Measurements from ENCODE around the gene SEPHS1. TPM values are rescaled to one million over a fixed set of nuclear protein-coding genes. Genes with fewer than 3 reads are reported as not detected.
"Not testable (repeated sequence)": the region's sequence is repeated elsewhere in the genome, so short reads cannot be mapped to it uniquely, and the experiment has no call there.

The SEPHS1 gene
- total and polyA plus RNA-seq, 9 donors = 27.2 to 76.7 (median 50.6) TPM

GRCh38 chr10:13337827-13338196, 10.3 kb downstream of the SEPHS1 start:
- no peaks in the 10 kb centered on the region for H3K36me3 ChIP-seq
- no peak for DNase-seq

GRCh38 chr10:13337128-13337826, 10.8 kb downstream of the SEPHS1 start:
- no peaks in the 10 kb centered on the region for H3K4me1 ChIP-seq (ENCODE audit: insufficient read depth)
- 81 to 84% (median 82%) methylated on average over 4 of the region's 4 CpGs for WGBS, 3 donors
- H3K9me3 ChIP-seq = no peaks in the 10 kb centered on the region
- H3K27ac ChIP-seq = no peak overlapping the region
- DNase-seq = no peak
- H3K27me3 ChIP-seq = no peaks in the 10 kb centered on the region
- H3K36me3 ChIP-seq = no peaks in the 10 kb centered on the region
- intact Hi-C loops (cut with DNase I) = no loop called here
- H3K4me3 ChIP-seq = no peak overlapping the region
- TF ChIP-seq POLR2A (IDR thresholded peaks at IDR 0.05) = no peak
- no peak for TF ChIP-seq EP300 (IDR thresholded peaks at IDR 0.05)
- TF ChIP-seq CTCF (IDR thresholded peaks at IDR 0.05) = no peak

More at GRCh38 chr10:13337827-13338196, 10.3 kb downstream of the SEPHS1 start:
- 85 to 89% (median 86%) methylated on average over 6 of the region's 6 CpGs for WGBS, 3 donors
- H3K9me3 ChIP-seq = no peaks in the 10 kb centered on the region
- H3K4me1 ChIP-seq (ENCODE audit: insufficient read depth) = no peaks in the 10 kb centered on the region
- TF ChIP-seq CTCF (IDR thresholded peaks at IDR 0.05) (no peak), POLR2A (IDR thresholded peaks at IDR 0.05) (no peak), EP300 (IDR thresholded peaks at IDR 0.05) (no peak)
- no peaks in the 10 kb centered on the region for H3K27me3 ChIP-seq
- H3K4me3 ChIP-seq = no peak overlapping the region
- H3K27ac ChIP-seq = no peak overlapping the region
- intact Hi-C loops (cut with DNase I) = no loop called here

- no peak for TF ChIP-seq EP300 (IDR thresholded peaks at IDR 0.05)
- Histone ChIP-seq H3K27ac (no peak overlapping the region), H3K4me3 (no peak overlapping the region), H3K4me1 (ENCODE audit: insufficient read depth) (no peaks in the 10 kb centered on the region), H3K27me3 (no peaks in the 10 kb centered on the region), H3K9me3 (no peaks in the 10 kb centered on the region), H3K36me3 (no peaks in the 10 kb centered on the region)
- no peak for DNase-seq
- 95% methylated on average over 9 of the region's 9 CpGs for whole genome bisulfite sequencing, 3 donors
- intact Hi-C loops (cut with DNase I) = no loop called here
Observed at GRCh38 chr10:13335881-13336280, 12.2 kb downstream of the SEPHS1 start.

- 85 to 86% (median 86%) methylated on average over 2 of the region's 2 CpGs for WGBS, 3 donors
- Histone ChIP-seq H3K27ac (no peak overlapping the region), H3K27me3 (no peaks in the 10 kb centered on the region), H3K9me3 (no peaks in the 10 kb centered on the region), H3K36me3 (no peaks in the 10 kb centered on the region), H3K4me1 (ENCODE audit: insufficient read depth) (no peaks in the 10 kb centered on the region), H3K4me3 (no peak overlapping the region)
- intact Hi-C loops (cut with DNase I) = no loop called here
- TF ChIP-seq POLR2A (IDR thresholded peaks at IDR 0.05) (no peak), CTCF (IDR thresholded peaks at IDR 0.05) (no peak)
- DNase-seq = no peak
Observed at GRCh38 chr10:13334556-13334955, 13.5 kb downstream of the SEPHS1 start.

- Histone ChIP-seq H3K4me3 (no peak overlapping the region), H3K9me3 (no peaks in the 10 kb centered on the region), H3K27ac (no peak overlapping the region), H3K27me3 (no peaks in the 10 kb centered on the region), H3K36me3 (no peaks in the 10 kb centered on the region), H3K4me1 (ENCODE audit: insufficient read depth) (no peaks in the 10 kb centered on the region)
- 92 to 97% (median 95%) methylated on average over 5 of the region's 5 CpGs for WGBS, 3 donors
- TF ChIP-seq POLR2A (IDR thresholded peaks at IDR 0.05) = no peak
- no peak for TF ChIP-seq EP300 (IDR thresholded peaks at IDR 0.05)
- TF ChIP-seq CTCF (IDR thresholded peaks at IDR 0.05) = no peak
- DNase-seq = no peak
- intact Hi-C loops (cut with DNase I) = no loop called here
Observed at GRCh38 chr10:13331646-13332045, 16.4 kb downstream of the SEPHS1 start.

GRCh38 chr10:13330980-13331379, 17.1 kb downstream of the SEPHS1 start:
- intact Hi-C loops (cut with DNase I); H3K27me3 ChIP-seq; H3K4me1 ChIP-seq (ENCODE audit: insufficient read depth); DNase-seq; H3K4me3 ChIP-seq; H3K9me3 ChIP-seq; H3K27ac ChIP-seq; H3K36me3 ChIP-seq: not testable (repeated sequence)
- WGBS, 3 donors = 95 to 98% (median 98%) methylated on average over 8 of the region's 8 CpGs
